Gastrocnemius medialis (tissue), 4 donors: ENCODE measurements around the gene KMT2B. TPM values are rescaled to one million over a fixed set of nuclear protein-coding genes. Genes with fewer than 3 reads are reported as not detected.

Experiments
- ATAC-seq, 2 donors: fragments of 150-250 bp; one replicate each; pipeline ENCODE4 v1.9.1; 2016
- DNase-seq, 2 donors: peaks; one replicate each; pipeline ENCODE4 v3.0.0-alpha.2; 2019
- H3K27ac ChIP-seq, 4 donors: fragments of 200-600 bp; sonication (generic); 1 replicate in 1 of 4; 2 replicates in 3 of 4; pipeline ENCODE4 v1.5.1; 2016 to 2018; ENCODE audit warnings: mild to moderate bottlenecking in 2 of 4, moderate library complexity in 1 of 4
- H3K27me3 ChIP-seq, 3 donors: fragments of 200-600 bp; sonication (generic) in 2 of 3; 1 replicate in 1 of 3; 2 replicates in 2 of 3; pipeline versions ENCODE4 v1.5.1 to v1.6.0; 2016 to 2019; ENCODE audit warnings: mild to moderate bottlenecking in 1 of 3, moderate library complexity in 1 of 3
- H3K36me3 ChIP-seq, 2 donors: fragments of 200-600 bp; sonication (generic) in 1 of 2; one replicate each; pipeline ENCODE4 v1.5.1; 2017 to 2018
- H3K4me1 ChIP-seq, 2 donors: fragments of 200-600 bp; sonication (generic) in 1 of 2; one replicate each; pipeline ENCODE4 v1.5.1; 2016 to 2017; ENCODE audit warnings: mild to moderate bottlenecking in 2 of 2
- H3K4me3 ChIP-seq, 4 donors: fragments of 200-600 bp; sonication (generic) in 3 of 4; 1 replicate in 1 of 4; 2 replicates in 3 of 4; pipeline ENCODE4 v1.5.1; 2016 to 2019; ENCODE audit warnings: mild to moderate bottlenecking in 2 of 4
- H3K9me3 ChIP-seq, 3 donors: fragments of 200-600 bp; sonication (generic) in 2 of 3; 1 replicate in 1 of 3; 2 replicates in 2 of 3; pipeline ENCODE4 v1.5.1; 2016 to 2019
- POLR2A ChIP-seq, 2 donors: fragments of 450-650 bp; IDR thresholded peaks; one replicate each; pipeline ENCODE4 v1.6.1; 2017; ENCODE audit warnings: antibody characterized with exemption in 2 of 2, mild to moderate bottlenecking in 2 of 2, moderate library complexity in 2 of 2
- in situ Hi-C, 4 donors: fragments of 200-750 bp; cut with MboI; loops; one replicate each; pipeline versions ENCODE4 v1.15.0 to v1.8.0; 2017; ENCODE audit warnings: low sequenced_read_pairs in 4 of 4
- intact Hi-C: fragments of 100-400 bp; cut with DNase I; formaldehyde crosslinking; loops from one replicate; pipeline ENCODE4 v1.15.1; 2023; ENCODE audit warnings: low total_unique reads
- total RNA-seq, 4 donors: library from RNA; depleted of rRNA; stranded (reverse); fragments of >200 nt; gene quantifications; one replicate each; pipeline versions ENCODE4 v1.1.0 to v1.2.3, GENCODE V29; 2016
- TF ChIP-seq, protein P1 (sequence below), 5 experiments: fragments of 450-650 bp in 3 of 5; fragments of 200-600 bp in 2 of 5; sonication (generic) in 2 of 5; IDR thresholded peaks in 4 of 5; conservative IDR thresholded peaks in 1 of 5; 1 replicate in 4 of 5; 2 replicates in 1 of 5; pipeline ENCODE4 v1.5.1; 2016 to 2019; ENCODE audit warnings: antibody characterized with exemption in 5 of 5, mild to moderate bottlenecking in 3 of 5, moderate library complexity in 3 of 5

Gene KMT2B
- total RNA-seq, 4 donors from 2014 or later, result 9.3 to 39.0 (median 16.8) TPM

GRCh38 chr19:35696835-35697234 lies 21.0 kb upstream of the KMT2B start:
- H3K36me3 ChIP-seq, result no peaks in the 10 kb centered on the region
- in situ Hi-C loops, result no loop called here
- no peaks in the 10 kb centered on the region for H3K27me3 ChIP-seq
- TF ChIP-seq, protein P1, sequence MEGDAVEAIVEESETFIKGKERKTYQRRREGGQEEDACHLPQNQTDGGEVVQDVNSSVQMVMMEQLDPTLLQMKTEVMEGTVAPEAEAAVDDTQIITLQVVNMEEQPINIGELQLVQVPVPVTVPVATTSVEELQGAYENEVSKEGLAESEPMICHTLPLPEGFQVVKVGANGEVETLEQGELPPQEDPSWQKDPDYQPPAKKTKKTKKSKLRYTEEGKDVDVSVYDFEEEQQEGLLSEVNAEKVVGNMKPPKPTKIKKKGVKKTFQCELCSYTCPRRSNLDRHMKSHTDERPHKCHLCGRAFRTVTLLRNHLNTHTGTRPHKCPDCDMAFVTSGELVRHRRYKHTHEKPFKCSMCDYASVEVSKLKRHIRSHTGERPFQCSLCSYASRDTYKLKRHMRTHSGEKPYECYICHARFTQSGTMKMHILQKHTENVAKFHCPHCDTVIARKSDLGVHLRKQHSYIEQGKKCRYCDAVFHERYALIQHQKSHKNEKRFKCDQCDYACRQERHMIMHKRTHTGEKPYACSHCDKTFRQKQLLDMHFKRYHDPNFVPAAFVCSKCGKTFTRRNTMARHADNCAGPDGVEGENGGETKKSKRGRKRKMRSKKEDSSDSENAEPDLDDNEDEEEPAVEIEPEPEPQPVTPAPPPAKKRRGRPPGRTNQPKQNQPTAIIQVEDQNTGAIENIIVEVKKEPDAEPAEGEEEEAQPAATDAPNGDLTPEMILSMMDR (IDR thresholded peaks at IDR 0.05 in 4 of 5, conservative IDR thresholded peaks at IDR 0.05 in 1 of 5), result no peak
- no peak for TF ChIP-seq POLR2A (IDR thresholded peaks at IDR 0.05)
- intact Hi-C loops, result no loop called here
- H3K4me1 ChIP-seq, result no peaks in the 10 kb centered on the region
- H3K9me3 ChIP-seq, result no peaks in the 10 kb centered on the region
- no peak overlapping the region for H3K27ac ChIP-seq
- no peak for ATAC-seq
- DNase-seq, result no peak
- no peak overlapping the region for H3K4me3 ChIP-seq

DNA sequence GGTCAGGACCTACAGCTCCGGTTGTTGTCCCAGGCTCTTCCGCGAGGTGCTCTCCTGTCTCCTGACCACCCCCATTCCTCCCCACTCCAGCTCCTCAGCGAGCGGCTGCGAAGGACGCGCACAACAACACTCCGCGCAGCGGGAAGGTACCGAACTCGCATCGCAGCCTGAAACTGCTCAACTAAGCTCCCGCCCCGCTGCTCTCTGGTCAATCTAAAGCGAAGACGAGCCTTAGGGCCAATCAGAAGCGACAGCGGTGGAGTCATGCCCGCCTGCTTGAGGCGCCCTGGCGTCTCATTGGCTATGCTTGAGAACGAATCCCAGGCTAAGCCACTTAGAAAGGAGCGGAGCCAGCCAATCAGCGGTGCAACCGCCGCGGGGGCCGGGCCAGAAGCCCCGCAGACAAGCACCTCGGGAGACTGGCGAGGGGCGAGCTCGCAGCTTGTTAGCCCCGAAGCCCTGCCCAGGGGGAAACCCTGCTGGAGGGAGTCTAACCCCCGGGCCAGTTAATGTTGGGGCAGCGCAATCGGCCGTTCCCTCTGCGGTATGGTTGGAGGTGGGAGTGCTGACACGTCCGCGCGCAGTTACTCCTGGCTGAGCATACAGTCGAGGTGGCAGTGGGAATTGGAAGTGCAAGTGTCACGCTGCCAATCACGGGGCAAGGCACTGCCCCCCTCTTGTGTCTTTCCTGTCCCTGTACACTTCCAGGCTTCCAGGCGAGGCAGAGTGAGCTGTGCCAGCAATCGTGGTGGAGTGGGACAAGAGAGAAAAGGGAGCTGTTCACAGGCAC lies 15.4 kb upstream of the KMT2B start:
- H3K36me3 ChIP-seq, result no peaks in the 10 kb centered on the region
- in situ Hi-C loops (loop anchor here in 1 of 4 donors (25.0 kb wide), 1 partner anchor 165 kb away; the partner anchor contains the start of genes GAPDHS, SBSN and TMEM147), intact Hi-C loops (loop anchor here (1.0 to 2.0 kb wide), 2 partner anchors 15 to 38 kb away; no protein-coding TSS in a partner anchor)
- peak; percentile 100 for ATAC-seq
- TF ChIP-seq, protein P1 (IDR thresholded peaks at IDR 0.05 in 4 of 5, conservative IDR thresholded peaks at IDR 0.05 in 1 of 5), result no peak
- peak; percentile 34 to 45 for TF ChIP-seq POLR2A (IDR thresholded peaks at IDR 0.05)
- H3K9me3 ChIP-seq, result no peaks in the 10 kb centered on the region
- peak overlapping the region; percentile 76 to 93 (median 84) for H3K4me3 ChIP-seq
- no peaks in the 10 kb centered on the region for H3K4me1 ChIP-seq
- no peaks in the 10 kb centered on the region for H3K27me3 ChIP-seq
- peak; percentile 94 to 96 for DNase-seq
- peak overlapping the region; percentile 71 to 82 (median 79) for H3K27ac ChIP-seq

DNA sequence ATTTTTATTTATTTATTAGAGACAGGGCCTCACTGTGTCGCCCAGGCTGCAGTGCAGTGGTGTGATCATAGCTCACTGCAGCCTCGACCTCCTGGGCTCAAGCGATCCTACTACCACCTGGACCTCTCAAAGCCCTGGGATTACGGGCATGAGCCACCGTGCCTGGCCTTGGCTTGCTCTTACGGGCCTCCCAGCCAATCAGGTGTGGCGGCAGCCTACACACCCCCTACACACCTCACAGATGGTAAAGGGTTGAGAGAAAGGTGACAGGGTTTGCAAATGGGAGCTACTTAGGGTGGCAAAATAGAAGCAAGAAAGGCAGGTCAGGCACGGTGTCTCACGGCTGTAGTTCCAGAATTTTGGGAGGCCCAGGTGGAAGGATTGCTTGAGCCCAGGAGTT lies 14.5 kb upstream of the KMT2B start:
- ATAC-seq, result no peak
- TF ChIP-seq POLR2A (IDR thresholded peaks at IDR 0.05), result no peak
- TF ChIP-seq, protein P1 (IDR thresholded peaks at IDR 0.05 in 4 of 5, conservative IDR thresholded peaks at IDR 0.05 in 1 of 5), result no peak
- no peaks in the 10 kb centered on the region for H3K27me3 ChIP-seq
- no peaks in the 10 kb centered on the region for H3K9me3 ChIP-seq
- in situ Hi-C loops, result loop anchor here in 1 of 4 donors (25.0 kb wide), 1 partner anchor 166 kb away; the partner anchor contains the start of genes GAPDHS, SBSN and TMEM147
- DNase-seq, result no peak
- H3K4me1 ChIP-seq, result no peaks in the 10 kb centered on the region
- no peaks in the 10 kb centered on the region for H3K36me3 ChIP-seq
- H3K27ac ChIP-seq, result peak overlapping the region in 1 of 4 donors; percentile 82
- intact Hi-C loops, result loop anchor here (2.0 kb wide), 1 partner anchor 37 kb away; no protein-coding TSS in a partner anchor
- peak overlapping the region in 2 of 4 donors; percentile 76 to 88 for H3K4me3 ChIP-seq

DNA sequence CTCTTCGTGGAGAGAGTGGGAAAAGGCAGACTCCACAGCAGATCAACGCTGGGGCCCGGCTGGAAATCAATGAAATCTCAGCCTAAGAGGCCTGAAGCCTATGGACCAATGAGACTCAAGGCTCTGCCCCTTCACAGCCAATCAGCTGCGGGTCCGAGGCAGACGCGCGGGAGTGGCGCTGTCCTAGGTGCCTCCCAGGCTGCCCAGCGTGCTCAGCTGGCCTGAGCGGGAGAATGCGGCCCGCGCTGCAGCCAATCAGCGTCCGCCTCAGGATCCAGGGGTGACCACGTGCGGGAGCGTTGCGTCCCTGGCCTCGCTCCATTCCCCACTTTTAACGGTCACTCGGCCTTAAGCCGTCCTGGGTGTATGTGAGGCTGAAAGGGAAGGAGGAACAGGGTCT lies 13.6 kb upstream of the KMT2B start, which contains the start of gene ZBTB32:
TSS of gene ZBTB32 (plus strand) at position 341 of the 400 bp plus-strand sequence. CDS start 10,069 bp downstream, outside the sequence.
- Histone ChIP-seq H3K4me1 (no peaks in the 10 kb centered on the region), H3K27me3 (no peaks in the 10 kb centered on the region), H3K27ac (no peak within 1 kb of the TSS), H3K9me3 (no peaks in the 10 kb centered on the region), H3K36me3 (no peaks in the 10 kb centered on the region), H3K4me3 (no peak within 1 kb of the TSS)
- intact Hi-C loops, result no loop called here
- in situ Hi-C loops, result loop anchor here in 1 of 4 donors (25.0 kb wide), 1 partner anchor 167 kb away; the partner anchor contains the start of genes GAPDHS, SBSN and TMEM147
- ATAC-seq (no peak), DNase-seq (no peak)
- TF ChIP-seq, protein P1 (IDR thresholded peaks at IDR 0.05 in 4 of 5, conservative IDR thresholded peaks at IDR 0.05 in 1 of 5), result no peak
- no peak for TF ChIP-seq POLR2A (IDR thresholded peaks at IDR 0.05)
